A549 treated with RU486 at 1 μM for 4 hours (cell line): ENCODE data around the gene CHKA. TPM values are rescaled to one million over a fixed set of nuclear protein-coding genes. Genes with fewer than 3 reads are reported as not detected.

Experiments
- total RNA-seq: library from RNA; stranded (reverse); fragments of 200-300 nt; extraction: Qiagen RNA extraction; gene quantifications from 5 replicates; pipeline ENCODE4 v1.2.3, GENCODE V29; 2022; ENCODE audit warnings: low read depth

Gene CHKA
- 26.8 to 33.1 TPM (median 31.7 TPM) in 5 replicates for total RNA-seq

DNA sequence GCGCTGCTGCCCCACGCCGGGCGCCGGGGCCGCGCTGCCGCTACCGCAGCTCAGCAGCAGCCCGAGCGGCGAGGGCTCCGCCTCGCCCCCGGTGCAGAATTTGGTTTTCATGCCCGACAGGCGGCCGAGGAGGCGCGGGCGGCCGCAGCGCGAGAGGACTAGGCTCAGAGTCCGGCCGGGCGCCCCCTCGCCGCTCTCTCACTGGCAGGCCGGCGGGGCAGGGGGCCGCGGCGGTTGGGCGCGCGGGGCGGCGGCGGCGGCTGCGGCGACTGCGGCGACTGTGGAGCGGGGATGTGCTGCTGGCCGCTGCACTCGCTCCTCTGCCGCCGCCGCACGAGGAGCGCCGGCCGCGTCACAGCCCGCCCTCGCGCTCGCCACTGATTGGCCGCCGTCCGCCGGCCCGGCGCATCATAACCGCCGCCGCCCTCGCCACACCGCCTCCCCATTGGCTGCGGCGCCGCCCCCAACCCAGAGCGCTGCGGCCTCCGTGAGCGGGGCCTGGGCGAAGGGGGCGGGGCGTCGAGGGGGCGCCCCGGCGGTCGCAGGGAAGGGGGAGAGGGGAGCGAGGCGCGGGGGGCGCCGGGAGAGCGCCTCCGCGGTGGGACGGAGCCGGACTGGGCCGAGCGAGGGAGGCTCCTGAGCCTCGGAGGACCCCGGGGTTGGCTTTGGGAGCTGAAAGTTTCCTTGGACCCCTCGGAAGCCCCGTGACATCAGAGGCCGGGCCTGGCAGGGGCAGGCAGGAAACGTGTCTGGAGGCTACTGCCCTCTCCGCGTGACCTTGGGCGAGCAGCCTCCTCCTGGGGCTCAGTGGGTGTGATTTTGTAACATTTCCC is at the start of gene CHKA:
Gene CHKA, minus strand, starts transcription at position 322 of the 833 bp plus-strand sequence. Its CDS starts 211 bp downstream, at position 111.

DNA sequence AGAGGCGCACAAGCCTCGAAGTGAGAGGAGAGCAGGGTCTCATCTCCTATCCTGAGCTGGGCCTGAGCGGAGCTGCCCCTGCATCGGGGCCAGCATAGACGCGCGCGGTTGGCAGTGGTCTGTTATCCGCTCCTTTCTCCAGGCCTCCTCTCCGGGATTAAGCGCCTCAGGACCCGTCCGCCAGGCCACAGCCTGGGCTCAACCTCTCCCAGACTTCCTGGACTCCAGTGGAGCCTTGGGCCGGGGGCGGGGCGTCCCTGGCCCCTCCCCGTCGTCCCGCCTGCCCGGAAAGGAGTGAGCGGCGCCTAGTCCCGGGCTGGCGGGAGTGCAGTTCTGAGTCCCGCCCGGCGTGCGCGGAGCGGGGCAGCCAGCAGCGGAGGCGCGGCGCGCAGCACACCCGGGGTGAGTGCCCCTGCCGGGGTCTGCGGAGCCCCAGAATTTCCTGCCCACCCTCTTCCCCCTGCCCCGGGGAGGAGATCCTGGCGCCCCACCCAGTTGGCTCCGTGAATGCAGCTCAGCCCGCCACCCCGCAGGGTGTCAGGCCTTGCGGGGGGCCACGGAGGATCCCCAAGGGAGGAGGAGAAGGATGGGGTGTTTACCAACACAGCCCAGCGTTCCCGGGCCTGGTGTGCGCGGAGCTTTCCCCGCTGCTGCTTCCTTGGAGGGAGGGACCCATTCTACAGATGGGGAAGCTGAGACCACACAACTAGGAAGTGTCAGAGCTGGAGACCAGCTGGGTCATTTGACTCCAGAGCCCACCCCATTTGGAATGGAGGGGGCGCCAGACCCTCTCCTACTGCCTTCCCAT is 82.3 kb downstream of the CHKA start, which contains the start of gene TCIRG1:
Gene TCIRG1, plus strand, starts transcription at position 308 of the 808 bp plus-strand sequence. CDS start 2,247 bp downstream, outside the sequence.

DNA sequence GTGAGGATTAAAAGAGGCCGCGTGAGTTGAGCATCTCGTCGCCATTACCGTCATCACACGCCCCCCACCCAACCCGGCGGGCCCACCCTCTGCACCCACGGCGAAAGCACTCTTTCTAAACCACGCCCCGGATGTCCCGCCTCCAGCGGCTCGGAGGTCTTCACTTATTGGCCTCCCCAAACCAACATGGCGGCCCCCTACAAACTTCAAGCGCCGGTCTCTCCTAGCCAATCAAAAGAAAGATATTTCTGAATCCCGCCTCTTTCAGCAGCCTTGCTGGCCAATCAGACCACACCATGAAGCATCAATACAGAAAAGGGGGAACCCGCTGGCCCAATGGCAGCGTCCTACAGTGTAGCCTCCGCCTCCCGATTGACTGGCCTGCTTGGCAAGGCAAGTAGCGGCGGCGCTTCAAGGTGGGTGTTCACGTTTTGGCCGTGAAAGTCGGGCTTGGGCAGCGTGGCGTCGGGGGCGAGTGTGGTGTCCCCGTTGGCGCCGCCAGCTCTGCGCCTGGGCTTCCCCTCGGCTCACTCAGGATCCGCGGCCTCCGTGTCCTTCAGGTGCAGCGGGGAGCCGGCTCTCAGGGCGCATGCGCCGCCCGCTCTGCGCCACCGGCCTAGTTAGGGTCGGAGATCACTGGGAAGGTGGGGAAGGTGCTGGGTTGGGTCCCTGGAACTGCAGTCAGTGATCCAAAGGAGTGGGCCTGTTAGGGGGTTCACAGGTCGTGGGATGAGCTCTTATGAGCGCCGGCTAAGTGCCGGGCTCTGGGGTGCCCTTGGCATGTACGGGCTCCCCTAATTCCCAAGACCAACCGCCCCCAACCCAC is 90.7 kb downstream of the CHKA start, which contains the start of gene NDUFS8:
Gene NDUFS8, plus strand, starts transcription at position 364 of the 826 bp plus-strand sequence. CDS start 1,471 bp downstream, outside the sequence.

DNA sequence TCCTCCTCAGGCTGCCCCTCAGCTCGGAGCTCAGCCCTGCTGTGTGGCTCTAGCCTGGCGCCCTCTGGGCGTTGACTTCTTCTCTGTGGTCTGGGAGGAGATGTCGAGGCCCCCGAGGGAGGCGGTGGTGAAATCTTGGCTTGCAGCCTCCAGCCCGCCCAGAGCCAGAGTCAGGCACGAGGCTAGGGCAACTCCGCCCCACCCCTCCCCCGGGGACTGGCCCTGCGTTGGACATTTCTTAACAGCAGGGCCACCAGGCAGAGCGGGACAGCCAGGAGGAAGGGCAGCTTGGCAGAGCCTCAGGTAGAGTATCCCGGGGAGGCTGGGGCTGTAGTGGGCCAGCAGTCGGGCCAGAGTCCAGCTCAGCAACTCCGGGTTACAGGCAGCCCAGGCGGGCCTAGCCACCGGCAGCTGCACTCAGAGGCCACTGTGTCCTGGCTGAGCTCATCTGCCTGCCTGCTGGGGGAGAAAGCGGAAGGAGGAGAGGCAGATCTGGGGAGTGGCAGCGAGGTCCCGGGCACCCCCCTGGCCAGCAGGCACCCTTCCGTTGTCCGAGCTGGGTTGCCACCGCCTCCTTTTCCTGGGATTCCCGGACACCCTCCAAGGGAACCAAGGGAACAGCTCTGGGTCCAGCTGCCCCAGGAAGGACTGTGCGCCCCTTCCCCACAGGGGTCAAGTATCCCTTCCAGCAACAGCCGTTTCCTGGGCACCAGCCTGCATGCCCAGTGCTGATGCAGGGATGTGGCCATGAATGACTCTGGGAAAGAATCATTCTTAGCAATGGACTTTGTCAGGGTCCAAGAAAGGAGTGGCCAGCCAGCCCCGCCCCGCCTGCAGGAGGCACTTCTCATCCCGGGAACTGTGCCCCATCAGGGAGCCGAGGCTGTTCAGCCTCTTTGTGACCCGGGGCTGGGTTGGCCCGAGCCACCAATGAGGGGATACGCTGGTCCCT is 110.8 kb downstream of the CHKA start, which contains the start of gene ALDH3B1:
Gene ALDH3B1, plus strand, starts transcription at position 238 of the 952 bp plus-strand sequence. CDS start 4,971 bp downstream, outside the sequence.

DNA sequence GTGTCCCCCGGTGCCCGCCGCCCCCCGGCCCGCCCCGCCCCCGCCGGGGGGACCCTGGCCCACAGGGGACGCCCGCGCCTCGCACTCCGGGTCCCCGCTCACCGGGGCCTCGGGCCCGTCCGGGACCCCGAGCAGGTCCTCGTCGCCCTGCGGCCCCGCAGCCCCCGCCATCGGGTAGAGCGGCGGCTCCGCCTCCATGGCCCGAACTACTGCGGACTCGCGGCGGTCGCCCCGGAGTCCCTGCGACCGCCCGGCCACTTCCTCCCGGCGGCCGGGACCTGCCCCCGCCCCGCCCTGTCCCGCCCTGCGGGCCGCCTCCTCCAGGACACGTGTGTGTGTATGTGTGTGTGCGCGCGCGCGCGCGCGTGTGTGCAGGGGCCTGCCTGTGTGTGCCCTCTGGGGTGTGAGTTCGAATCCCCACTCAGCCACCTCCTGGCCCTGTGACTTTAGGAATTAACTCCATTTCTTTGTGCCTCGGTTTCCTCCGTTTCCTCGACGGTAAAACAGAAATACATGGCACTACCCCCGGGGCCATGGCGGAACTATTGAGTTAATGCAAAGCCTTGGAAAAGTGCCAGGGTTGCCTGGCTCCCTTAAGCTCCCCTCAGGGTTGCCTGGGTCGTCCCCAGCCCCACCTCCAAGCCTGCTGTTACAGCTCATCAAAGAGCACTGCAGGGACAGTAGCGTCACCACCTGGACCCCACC is 117.2 kb downstream of the CHKA start, which contains the start of gene UNC93B1:
Gene UNC93B1, minus strand, starts transcription at position 252 of the 705 bp plus-strand sequence. Its CDS starts 54 bp downstream, at position 198.

Other genes with a start within 250 kb of the CHKA start
- gene UNC93B1, start 117.3 kb downstream of the CHKA start, total RNA-seq, result 57.3 to 88.2 TPM (median 74.8 TPM) in 5 replicates
- gene ALDH3B1, start 111.1 kb downstream of the CHKA start, total RNA-seq, result 112 to 141 TPM (median 115 TPM) in 5 replicates
- gene NDUFS8, start 90.7 kb downstream of the CHKA start, total RNA-seq, result 266 to 400 TPM (median 378 TPM) in 5 replicates
- gene TCIRG1, start 82.4 kb downstream of the CHKA start, total RNA-seq, result 77.0 to 167 TPM (median 125 TPM) in 5 replicates
- 16.0 to 27.8 TPM (median 20.5 TPM) in 5 replicates for gene KMT5B, start 91.9 kb upstream of the CHKA start, total RNA-seq
- 52.4 to 67.6 TPM (median 62.9 TPM) in 5 replicates for gene C11orf24, start 150.6 kb upstream of the CHKA start, total RNA-seq
- gene LRP5, start 191.2 kb upstream of the CHKA start, total RNA-seq, result 35.4 to 60.1 TPM (median 55.2 TPM) in 5 replicates